HK-2 (cell line): ENCODE data around the gene UBE2G1.
"Not testable (repeated sequence)": the region's sequence is repeated elsewhere in the genome, so short reads cannot be mapped to it uniquely, and the experiment has no call there.

ENCODE experiments used
- DNase-seq: peaks from one replicate; pipeline ENCODE4 v3.0.0-alpha.2; 2018; ENCODE audit not compliant: unreplicated experiment

Gene UBE2G1

DNA sequence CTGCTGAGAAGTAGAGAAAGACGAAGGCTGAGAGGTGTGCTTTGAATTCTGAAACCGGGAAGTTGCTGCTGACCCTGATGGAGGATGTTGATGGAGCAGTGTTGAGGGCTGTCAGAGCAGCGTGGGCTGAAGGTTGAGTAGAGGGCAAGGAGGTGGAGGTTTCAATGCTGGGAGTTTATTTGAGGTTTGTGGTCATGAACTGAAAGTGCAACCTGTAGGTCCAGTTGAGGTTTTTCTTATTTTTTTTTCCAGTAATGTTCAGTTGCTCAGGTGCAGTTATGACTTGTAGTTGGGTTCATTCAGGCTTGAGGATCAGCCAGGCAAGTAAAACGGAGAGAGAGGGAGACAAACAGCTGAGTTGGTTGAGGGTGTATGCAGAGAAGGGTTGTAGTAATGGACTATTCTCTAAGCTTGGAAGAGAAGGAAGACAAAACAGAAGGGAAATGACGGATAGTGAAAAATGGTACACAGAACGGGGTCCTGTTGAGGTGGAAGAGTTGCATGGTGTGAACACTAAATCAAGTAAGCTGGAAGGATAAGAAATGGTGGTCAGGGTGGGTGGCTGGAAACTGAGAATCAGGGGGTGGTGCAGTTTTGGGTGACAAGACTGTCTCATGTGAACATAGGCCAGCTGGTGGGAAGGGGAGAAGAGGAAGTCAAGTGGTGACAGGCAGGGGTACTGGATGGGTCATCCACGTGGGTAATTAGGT is 8.7 kb upstream of the UBE2G1 start:
- no peak for DNase-seq

DNA sequence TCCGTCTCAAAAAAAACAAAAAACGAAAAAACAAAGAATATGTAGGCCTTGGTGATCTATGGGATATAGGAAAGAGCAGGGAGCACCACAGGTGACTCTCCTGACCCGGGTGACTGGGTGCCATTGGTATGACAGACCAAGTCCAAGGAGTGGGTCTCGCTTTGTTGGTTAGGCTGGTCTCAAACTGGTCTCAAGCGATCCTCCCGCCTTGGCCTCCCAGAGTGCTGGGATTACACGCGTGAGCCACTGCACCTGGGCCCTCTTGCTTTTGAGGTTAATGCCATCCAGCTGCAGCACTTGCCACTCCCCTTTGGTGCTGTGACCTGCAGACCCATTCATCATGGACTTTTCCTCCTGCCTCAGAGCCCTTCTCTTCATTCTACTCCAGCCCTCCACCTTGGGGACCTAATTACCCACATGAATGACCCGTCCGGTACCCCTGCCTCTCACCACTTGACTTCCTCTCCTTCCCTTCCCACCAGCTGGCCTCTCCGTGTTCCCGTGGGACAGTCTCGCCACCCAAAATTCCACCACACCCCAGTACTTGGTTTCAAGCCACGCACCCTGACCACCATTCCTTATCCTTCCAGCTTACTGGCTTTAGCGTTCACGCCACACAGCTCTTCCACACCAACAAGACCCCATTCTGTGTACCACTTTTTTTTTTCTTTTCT is 3.2 kb upstream of the UBE2G1 start:
- no peak for DNase-seq

DNA sequence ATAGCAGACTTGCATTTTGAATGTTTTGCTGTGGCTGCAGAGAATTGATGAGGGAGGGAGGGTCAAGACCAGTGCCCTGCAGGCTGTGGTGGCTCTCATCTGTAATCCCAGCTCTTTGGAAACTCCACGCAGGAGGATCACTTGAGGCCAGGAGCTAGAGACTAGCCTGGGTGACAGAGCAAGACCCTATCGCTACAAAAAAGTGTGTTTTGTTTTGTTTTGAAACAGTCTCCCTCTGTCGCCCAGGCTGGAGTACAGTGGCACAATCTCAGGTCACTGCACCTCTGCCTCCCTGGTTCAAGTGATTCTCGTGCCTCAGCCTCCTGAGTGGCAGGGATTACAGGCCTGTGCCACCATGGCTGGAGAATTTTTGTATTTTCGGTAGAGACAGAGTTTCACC is 1.9 kb upstream of the UBE2G1 start:
- no peak for DNase-seq

DNA sequence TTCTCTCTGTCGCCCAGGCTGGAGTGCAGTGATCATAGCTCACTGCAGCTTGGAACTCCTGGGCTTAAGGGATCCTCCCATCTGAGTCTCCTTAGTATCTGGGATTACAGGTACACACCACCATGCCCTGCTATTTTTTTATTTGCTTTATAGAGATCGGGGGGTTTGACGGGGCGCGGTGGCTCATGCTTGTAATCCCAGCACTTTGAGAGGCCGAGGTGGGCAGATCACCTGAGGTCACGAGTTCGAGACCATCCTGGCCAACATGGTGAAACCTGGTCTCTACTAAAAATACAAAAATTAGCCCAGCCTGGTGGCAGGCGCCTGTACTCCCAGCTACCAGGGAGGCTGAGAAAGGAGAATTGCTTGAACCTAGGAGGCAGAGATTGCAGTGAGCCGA is 702 bp upstream of the UBE2G1 start:
- DNase-seq, result not testable (repeated sequence)

DNA sequence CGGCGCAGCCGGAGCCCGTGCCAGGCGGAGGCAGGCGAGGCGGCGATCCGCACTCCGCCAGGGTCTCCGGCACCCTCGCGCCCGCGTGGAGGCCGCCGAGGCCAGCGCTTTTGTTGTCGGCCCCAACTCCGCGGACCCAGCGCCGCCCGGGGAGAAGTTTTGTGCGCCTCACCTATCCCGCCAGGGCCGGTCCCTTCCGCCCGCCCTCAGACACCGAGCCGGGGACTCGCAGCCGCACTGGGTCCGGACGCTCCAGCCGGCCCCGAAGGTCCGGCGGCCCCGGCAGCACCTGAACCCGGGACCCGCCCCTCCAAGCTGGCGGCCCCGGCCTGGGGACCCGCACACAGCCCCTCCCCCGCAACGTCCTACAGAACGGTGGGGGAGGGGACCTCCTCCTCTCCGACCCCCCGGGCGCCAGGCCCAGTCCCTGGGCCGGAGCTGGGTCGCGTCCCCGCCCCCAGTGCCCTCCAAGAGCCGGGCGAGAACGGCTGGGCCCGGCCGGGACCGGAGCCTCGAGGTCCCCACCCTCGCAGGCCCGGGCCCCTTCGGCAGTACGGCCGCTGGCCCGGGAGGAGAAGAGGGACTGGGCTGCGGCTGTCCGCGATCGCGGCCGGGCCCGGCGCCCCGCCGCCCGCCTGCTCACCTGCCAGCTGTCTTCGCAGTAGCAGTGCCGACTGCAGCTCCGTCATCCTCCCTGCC is 698 bp downstream of the UBE2G1 start:
- DNase-seq, result no peak

DNA sequence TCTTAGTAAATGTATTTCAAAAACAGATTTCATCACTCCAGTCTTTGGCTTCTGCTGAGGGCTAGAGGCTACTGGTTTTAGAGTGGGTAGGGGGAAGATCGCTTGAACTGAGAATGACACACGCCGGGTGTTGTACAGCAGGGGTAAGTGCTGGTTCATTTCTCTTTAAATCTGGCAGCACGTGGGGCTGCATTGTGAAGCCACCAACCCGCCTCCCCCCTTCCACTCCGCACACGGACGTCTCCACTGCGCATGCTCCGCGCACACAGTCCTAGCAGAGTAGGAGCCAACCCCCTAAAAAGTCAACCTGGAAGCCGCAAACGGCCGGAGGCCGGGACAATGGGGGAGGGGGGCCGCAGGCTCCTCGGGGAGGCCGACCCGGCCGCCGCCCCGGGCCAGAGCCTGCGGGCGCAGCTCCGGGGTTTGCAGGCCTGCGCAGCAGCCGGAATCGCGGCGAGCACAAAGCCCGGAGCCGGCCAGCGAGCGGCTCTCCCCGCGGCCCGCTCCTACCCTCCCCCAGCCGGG is 1.3 kb downstream of the UBE2G1 start:
- peak; percentile 89 for DNase-seq

DNA sequence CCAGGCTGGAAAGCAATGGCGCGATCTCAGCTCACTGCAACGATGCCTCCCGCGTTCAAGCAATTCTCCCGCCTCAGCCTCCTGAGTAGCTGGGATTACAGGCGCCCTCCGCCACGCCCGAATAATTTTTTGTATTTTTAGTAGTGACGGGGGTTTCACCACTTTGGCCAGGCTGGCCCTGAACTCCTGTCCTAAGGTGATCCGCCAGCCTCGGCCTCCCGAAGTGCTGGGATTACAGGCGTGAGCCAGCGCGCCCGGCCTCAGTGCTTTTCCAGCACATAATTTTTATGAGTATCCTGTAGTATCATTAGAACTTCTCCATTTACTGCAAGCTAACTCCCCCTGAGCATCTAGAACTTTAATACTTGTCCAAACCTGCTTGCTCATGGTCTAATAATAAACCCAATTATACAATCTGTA is 1.8 kb downstream of the UBE2G1 start:
- DNase-seq, result peak; percentile 8

DNA sequence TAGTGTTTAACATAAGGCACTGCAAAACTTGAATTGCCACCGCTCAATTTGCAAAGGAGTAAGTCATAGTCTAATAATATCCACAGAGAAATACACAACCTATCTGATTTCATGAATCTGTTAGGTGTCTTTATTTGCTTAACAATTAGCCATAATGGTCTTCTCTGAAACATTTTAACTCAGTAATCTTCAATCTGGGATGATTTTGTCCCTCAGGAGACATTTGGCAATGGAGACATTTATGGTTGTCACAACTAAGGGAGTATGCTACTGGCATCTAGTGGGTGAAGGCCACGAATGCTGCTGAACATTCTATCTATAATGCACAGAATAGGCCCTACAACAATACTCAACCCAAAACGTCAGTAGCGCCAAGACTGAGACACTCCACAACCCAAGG is 4.3 kb downstream of the UBE2G1 start:
- DNase-seq, result no peak

DNA sequence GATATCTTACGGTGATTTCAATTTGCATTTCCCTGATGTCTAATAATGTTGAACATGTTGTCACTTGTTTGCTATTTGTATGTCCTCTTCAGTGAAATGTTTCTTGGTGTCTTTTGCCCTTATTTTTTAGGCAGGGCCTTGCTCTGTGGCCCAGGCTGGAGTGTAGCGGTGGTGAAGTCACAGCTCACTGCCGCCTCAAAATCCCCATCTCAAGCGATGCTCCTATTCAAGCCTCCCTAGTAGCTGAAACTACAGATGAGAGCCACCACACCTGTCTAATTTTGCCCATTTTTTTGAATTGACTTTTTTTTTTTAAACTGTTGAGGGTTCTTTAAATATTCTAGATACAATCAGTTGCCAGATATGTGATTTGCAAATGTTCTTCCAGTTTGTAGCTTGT is 8.3 kb downstream of the UBE2G1 start:
- DNase-seq, result no peak

DNA sequence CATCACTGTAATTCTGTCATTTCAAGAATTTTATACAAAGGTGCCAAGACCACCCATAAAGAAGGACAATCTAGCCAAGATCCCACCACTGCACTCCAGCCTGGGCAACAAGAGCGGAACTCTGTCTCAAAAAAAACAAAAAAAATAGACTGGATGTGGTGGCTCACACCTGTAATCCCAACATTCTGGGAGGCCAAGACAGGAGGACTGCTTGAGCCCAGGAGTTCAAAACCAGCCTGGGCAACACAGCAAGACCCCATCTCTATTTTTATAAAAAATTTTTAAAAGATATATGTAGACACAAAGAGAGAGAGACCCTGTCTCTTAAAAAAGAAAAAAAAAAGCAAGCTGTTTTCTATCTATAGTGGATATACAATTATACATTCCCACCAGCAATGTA is 8.8 kb downstream of the UBE2G1 start:
- DNase-seq, result no peak

DNA sequence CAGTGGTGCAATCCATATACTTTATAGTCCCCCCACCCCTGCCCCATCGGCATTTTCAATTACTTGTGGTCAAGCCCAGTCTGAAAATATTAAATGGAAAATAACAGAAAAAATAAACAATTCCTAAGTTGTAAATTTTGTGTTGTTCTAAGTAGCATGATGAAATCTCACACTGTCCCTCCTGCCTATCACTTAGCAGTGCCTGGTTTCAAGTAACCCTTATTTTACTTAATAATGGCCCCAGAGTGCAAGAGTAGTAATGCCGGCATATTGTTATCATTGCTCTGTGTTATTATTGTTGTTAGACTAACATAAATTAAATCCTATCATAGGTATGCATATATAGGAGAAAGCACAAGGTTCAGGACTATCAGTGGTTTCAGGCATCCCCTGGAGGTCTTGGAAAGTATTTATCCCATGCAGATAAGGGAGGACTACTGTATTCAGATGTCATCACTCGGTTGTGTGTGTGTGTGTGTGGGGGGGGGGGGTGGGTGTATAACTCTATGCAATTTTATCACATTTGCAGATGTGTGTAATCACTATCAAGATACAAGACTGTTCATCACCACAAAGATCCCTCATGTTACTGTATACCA is 9.3 kb downstream of the UBE2G1 start:
- DNase-seq, result no peak

DNA sequence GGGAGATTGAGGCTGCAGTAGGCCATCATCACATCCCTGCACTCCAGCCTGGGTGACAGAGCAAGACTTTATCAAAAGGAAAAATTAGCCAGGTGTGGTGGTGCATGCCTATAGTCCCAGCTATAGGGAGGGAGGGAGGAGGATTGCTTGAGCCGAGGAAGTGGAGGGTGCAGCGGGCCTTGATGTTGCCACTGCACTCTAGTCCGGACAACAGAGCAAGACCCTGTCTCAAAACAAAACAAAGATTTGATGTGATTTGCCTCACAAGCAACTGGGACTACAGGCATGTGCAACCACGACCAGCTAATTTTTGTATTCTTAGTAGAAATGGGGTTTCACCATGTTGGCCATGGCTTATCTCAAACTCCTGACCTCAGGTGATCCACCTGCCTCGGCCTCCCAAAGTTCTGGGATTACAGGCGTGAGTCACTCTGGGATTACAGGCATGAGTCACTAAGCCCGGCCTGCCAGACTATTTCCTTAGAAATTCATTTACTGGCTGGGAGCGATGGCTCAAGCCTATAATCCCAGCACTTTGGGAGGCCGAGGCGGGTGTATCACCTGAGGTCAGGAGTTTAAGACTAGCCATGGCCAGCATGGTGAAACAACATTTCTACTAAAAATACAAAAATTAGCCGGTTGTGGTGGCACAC is 11.5 kb downstream of the UBE2G1 start:
- DNase-seq, result no peak

DNA sequence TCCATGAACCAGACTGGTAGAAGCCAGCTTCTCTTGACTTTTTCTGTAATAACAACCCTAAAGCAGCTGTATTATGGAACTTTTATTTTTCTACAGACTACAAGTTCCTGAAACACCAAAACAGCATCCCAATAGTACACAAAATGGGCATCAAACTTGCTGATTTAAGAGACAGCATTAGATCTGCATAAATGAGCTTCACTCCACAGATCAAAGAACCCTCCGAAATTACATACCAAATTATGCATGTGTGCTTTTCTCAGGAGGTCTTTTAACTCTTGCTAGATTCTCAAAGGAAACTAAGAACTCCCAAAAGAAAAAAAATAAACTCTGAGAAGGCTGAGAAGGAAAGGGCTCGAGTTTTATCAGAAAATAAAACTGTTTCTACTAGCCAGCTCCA is 12.3 kb downstream of the UBE2G1 start:
- DNase-seq, result no peak

DNA sequence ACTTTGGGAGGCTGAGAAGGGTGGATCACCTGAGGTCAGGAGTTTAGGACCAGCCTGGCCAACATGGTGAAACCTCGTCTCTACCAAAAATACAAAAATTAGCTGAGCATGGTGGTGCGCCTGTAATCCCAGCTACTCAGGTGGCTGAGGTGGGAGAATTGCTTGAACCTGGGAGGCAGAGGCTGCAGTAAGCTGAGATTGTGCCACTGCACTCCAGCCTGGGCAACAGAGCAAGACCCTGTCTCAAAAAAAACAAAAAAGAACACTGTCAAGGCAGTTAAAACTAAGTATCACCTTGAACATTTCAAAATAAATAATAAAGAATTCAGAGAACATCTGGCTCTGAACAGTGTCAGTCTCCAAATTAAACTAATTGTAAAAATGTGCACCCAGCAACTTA is 16.3 kb downstream of the UBE2G1 start:
- DNase-seq, result not testable (repeated sequence)

DNA sequence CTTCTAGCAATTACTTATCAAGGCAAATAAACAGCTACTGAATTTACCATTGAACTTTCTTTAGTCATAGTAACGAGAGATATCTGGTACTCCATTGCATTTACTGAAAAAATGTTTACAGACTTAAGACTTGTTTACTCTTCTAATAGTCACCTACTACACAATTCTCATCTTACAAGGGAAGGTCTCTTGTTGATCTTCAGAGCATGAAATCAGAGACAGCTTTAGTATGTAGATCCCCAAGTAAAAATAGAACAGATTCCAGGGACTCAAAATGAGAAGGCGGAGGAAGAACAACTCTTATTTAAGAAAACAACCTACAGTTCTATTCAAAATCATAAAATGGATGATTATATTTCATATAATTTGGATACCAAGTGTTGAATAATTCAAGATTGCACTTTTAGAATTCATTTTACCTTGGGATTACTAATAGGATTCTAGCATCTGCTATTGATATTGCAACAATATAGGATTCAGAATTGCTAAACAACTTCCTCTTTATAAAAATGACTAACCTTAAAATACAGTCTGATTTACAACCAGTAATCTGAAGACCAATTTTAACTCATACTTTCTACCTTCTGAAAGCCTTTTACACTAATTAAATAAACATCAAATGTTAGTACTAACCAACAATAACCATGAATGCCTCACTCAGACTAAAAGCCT is 20.8 kb downstream of the UBE2G1 start:
- DNase-seq, result no peak

DNA sequence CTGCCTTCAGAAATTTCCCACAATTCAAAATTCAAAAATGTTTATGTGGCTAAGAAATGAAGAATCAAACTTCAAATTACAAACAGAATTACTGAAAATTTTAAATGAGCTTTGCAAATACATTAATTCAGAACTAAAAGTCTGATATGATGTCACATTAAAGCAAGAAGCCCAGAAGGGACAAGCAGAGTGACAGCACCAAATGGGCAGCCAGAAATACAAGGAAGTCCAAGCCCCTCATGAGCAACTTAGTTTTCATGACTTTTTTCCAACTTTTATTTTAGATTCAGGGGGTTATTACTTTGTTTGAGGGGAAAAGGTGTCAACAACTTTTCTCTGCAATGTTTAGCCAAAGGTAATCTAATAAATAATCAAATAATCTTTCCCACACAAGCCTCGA is 21.5 kb downstream of the UBE2G1 start:
- DNase-seq, result no peak

DNA sequence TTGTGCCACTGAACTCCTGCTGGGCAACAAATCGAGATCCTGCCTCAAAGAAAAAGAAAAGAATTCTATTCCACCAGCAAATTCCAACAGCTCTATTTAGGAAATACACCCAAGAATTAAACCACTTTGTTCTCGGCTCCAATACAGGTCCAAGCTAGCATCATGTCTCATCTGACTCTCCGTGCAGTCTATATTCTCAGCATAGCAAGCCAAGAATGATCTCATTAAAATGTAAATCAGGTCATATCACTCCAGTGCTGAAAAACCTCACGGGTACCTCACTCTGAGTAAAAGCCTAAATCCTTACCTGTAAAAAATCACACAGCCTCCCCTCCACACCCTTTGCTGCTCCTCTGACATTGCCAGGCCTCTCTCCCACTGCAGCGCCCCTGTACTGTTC is 23.9 kb downstream of the UBE2G1 start:
- DNase-seq, result no peak

DNA sequence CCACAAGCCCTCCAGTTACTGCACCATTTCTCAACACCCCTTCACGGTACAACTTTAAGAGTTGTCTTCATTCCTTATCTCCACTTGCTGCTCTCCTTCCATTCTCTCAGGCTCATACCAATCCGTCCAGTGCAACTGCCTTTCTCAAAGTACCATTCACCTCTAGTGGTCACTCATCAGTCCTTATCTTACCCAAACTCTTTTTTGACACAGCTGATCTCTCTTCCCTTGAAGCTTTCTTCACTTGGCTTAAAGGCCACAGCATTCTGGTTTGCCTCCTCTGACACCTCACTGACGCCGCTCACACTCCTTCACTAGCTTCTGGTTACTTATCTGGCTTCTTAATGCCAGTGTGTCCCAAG is 24.9 kb downstream of the UBE2G1 start:
- DNase-seq, result no peak

DNA sequence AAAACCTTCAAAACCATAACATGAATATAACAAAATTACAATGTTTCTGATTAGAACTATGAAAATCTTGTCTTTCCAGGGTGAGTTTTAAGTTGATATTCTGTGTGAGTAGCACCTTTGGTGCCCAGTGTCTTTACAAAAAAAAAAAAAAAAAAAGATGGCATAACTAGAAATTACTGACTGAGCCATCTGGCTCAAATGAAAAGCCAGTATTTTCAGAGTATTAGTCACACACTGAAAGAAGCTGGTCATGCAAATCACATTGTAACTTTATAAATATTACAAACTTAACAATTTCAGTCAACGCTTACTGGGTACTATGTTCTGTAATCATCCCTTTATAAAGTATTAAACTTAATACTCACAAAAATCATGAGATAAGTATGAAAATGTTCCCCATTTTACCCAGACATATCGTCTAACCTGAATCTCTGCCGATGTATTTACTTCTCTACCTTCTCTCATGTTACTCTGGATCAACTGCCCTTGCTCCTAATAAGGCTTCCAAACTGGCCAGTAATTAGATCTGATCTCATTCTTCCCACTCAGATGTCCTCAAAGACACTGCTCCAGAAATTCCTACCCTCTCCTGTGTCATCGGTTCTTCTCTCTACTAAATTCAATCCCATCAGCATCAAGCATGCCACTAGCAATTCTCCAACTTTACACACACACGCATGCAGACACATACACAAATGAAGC is 25.4 kb downstream of the UBE2G1 start:
- DNase-seq, result no peak

DNA sequence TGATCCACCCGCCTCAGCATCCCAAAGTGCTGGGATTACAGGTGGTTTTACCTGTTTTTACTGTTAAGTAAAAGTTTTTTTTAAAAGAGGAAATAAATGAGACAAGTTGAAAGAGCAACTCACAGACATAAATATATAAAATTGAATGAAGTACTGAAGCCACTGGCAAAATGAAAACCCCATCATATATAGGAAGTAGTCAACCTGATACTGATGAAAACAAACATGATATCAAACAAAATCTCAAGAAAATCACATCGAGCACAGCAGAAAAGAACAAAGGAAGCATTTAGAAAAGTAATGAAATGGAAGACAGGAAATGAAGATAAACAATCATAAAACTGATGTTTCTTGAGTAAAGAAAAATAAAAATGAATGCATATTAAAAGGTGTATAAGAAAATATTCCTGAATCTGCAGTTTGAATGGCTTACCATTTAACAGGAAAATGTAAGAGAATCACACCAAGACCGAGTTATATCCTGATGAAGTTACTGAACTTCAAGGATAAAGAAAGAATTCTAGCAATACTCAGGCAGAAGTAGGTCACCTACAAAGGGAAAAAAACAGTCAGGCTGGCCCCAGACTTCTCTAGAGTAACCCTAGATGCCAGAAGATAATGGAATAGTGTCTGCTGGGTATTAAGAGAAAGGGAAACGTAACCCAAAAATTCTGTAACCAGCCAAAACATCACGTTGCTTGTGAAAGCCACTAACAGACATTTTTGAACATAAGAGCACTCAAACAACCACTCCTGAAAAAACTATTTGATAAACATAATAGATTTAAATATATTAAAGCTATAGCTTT is 31.5 kb downstream of the UBE2G1 start:
- DNase-seq, result no peak
